Vagina (tissue), 2 donors: ENCODE results near the gene MSL1.

Experiments used
- CTCF ChIP-seq, 3 experiments: fragments of 450-650 bp in 2 of 3; fragments of 200-600 bp in 1 of 3; sonication (generic) in 1 of 3; IDR thresholded peaks; one replicate each; pipeline ENCODE4 v1.5.1; 2017 to 2019; ENCODE audit warnings: antibody characterized with exemption in 3 of 3, mild to moderate bottlenecking in 2 of 3, moderate library complexity in 2 of 3
- POLR2A ChIP-seq, 2 donors: fragments of 450-650 bp; IDR thresholded peaks; one replicate each; pipeline ENCODE4 v1.6.1; 2017; ENCODE audit warnings: antibody characterized with exemption in 2 of 2, mild to moderate bottlenecking in 2 of 2, moderate library complexity in 2 of 2
- POLR2AphosphoS5 ChIP-seq, 2 donors: sonication (generic); formaldehyde crosslinking; IDR thresholded peaks; one replicate each; pipeline ENCODE4 v1.9.0; 2017; ENCODE audit warnings: antibody characterized with exemption in 2 of 2, mild to moderate bottlenecking in 2 of 2, low read depth in 1 of 2; ENCODE audit not compliant: insufficient read depth in 1 of 2

GRCh38 chr17:40098846-40099618 is 22.7 kb upstream of the MSL1 start:
- TF ChIP-seq POLR2A (IDR thresholded peaks at IDR 0.05) = peak in 1 of 2 donors; percentile 89
- TF ChIP-seq CTCF (IDR thresholded peaks at IDR 0.05) = no peak
- peak; percentile 97 to 98 for TF ChIP-seq POLR2AphosphoS5 (IDR thresholded peaks at IDR 0.05; ENCODE audit: insufficient read depth in 1 of 2, low read depth in 1 of 2)
